Stimulated activated CD4-positive, alpha-beta T cell treated with anti-CD3 and anti-CD28 coated beads, Interleukin-2, amount 100 ng/mL, for 48 hours (primary cell): ENCODE measurements around the gene GALNT9.
"Not testable (repeated sequence)": the region's sequence is repeated elsewhere in the genome, so short reads cannot be mapped to it uniquely, and the experiment has no call there.

ENCODE experiments used
- DNase-seq, 2 donors: peaks; one replicate each; pipeline ENCODE4 v3.0.0-alpha.2; 2020

GALNT9 gene

DNA sequence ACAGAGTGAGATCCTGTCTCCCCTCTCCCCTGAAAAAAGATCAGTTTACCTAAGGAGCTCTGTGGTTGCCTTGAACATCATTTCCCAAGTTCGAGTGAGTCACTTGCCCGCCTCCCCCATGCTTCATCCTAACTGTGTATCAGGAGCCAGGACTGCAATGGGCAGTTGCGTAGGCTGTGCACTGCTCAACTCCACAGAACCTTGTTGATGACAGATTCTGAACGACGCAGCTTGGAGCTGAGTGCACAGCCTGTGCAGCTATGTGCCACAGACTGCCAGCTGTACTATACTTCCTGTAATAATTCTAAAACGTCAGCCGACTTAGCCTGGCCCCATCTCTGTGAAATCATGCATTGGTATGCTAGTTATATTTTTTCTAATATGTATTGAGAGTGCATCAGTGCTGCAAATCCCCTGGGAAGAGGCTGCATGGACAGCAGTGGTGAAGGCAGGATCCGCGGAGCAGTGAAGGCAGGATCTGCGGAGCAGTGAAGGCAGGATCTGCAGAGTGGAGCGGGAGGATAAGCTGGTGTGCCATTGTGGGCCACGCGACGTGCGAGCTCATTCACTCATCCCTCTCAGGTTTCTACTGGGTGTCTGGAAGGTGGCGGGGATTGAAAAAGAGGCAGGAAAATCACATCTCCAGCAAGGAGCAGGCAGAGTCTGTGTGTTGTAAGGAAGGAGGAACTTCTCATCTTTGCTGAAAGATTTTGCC lies 80.8 kb downstream of the GALNT9 start:
- no peak for DNase-seq

DNA sequence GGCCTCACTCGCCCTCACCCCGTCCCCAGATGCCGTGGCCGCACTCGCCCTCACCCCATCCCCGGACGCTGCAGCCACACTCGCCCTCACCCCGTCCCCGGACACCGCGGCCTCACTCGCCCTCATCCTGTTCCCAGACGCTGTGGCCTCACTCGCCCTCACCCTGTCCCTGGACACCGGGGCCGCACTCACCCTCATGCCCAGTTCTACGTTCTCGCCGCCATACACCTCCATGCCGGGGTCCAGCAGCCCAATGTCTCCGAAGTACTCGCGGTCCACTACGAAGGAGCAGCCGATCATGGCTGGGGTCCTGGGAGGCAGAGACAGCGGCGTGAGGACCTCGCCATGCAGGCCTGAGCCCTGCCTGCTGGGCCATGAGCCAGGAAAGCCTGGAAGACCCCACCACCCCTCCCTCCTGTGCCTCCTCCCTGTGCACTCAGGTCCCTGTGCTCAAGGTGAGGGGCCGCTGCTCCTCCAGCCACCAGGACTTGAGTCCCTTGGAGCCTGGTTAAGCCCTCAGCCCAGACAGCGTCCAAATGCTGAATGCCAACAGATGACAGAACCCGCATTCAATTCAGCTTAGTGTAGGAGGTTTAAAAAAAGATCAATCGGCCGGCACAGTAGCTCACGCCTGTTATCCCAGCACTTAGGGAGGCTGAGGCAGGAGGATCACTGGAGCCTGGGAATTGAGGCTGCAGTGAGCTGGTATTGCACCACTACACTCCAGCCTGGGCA lies 81.5 kb downstream of the GALNT9 start:
- DNase-seq = no peak

DNA sequence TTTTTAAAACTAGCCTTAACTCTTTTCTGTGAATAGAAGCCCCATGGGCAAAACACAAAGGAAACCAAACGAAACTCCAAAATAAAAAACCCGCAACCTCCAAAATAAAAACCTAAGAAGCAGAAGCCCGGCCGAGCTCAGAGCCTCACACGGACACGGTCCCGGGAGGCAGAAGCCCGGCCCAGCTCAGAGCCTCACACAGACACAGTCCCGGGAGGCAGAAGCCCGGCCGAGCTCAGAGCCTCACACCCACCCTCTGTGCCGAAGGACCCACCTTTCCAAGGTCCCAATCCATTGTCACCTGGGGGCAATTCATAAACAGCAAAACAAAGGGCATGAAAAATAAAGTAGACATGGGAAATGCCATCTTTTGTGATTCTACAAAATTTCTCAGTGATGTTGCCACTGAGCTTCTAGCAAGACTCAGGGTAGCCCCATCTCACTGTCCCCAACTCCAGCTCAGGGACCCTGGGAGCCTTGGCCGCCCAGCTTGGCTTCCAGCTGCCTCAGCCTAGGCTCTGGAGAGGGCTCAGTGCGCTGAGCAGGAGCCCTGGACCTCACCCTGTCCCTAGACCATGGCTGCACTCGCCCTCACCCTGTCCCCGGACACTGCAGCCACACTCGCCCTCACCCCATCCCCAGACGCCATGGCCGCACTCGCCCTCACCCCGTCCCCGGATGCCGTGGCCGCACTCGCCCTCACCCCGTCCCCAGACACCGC lies 82.2 kb downstream of the GALNT9 start:
- no peak for DNase-seq

DNA sequence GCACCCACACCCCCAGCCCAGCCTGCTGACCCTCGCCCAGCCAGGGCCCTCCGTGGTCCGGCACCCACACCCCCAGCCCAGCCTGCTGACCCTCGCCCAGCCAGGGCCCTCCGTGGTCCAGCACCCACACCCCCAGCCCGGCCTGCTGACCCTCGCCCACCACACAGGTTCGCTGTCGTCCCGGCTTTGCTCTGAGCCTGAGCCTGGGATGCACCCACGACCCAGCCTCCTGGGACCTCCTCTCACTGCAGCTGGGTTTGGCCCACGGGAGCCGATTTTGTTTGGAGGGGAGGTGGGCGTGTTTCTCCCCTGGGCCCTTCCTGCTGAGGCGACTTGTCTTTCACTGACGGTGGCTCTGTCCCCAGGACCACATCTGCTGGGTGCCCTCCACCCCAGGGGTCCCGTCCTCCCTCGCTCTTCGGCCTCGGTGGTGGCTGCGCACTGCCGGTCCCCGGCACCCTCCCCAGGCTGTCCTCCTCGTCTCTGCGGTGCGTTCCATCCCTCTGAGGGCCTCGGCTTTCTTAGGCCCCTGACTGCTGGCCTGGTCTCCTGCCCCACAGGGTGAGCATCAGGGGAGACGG lies 83.8 kb downstream of the GALNT9 start:
- no peak for DNase-seq

DNA sequence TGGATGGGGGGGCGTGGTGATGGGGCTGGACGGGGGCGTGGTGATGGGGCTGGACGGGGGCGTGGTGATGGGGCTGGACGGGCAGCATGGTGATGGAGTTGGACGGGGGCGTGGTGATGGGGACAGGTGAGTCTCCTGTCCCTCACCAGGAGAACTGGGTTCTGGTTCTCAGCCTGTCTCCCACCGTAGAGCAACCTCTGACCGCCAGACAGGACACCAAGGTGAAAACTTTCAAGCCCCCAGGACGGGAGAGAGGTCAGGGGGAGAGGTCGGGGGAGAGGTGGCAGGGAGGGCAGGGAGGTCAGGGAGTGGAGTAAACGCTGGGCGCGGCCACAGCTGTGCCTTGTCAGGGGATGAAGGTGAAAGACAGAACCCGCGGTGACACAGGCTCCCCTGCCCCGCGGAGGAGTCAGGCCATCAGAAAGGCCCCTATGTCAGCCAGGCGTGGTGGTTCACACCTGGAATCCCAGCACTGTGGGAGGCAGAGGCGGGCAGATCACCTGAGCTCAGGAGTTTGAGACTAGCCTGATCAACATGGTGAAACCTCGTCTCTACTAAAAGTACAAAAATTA lies 84.6 kb downstream of the GALNT9 start:
- DNase-seq = no peak

DNA sequence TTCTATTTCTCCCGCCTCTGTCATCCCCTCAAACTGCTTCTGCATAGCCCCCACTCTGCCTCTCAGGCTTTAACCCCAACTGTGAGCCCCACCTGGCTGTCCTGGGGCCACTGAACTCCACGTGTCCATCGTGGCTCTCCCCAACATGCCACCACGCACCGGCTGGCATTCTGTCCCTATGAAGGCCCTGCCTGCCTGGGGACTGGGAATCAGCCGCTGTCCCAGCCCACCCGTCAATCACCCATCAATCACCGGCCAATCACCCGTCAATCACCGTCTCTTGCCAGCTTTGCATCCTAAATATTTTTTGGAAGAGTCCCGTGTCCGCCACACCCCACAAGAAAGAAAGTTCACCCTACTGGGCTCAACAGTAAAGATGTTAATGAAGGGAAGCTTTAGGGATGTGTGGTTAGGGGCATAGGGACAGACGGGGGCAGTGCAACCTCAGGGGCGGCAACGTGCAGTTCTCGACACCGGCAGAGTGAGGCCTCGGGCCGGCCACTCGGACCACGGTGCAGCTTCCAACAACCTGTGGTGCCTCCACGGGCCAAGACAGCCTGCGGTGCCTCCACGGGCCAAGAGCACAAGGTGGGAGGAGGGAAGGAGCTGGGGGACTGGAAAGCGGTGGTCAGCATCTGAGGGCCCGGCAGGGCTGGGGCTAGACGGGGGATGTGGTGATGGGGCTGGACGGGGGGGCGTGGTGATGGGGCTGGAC lies 85.6 kb downstream of the GALNT9 start:
- DNase-seq = no peak

DNA sequence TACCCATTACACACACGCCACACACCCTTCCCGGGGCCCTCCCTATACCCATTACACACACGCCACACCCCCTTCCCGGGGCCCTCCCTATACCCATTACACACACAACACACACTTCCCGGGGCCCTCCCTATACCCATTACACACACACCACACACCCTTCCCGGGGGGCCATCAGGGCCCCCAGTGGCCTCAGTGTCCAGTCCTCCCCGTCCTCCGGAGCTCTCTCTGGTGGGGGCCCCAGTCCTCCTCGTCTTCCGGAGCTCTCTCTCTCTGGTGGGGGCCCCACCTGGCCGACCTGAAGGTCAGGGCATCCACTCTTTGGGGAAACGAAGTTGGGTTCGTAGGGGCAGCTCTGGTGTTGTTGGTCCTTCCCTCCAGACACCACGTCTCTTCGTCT lies 86.2 kb downstream of the GALNT9 start:
- DNase-seq = not testable (repeated sequence)

DNA sequence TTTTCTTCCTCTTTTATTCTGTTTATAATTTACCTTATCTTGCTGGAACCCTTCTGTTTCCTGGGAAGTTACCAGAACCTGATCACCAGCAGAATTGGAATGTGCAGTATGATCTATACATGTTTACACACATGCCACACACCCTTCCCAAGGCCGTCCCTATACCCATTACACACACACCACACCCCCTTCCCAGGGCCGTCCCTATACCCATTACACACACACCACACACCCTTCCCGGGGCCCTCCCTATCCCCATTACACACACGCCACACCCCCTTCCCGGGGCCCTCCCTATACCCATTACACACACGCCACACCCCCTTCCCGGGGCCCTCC lies 88.8 kb downstream of the GALNT9 start:
- DNase-seq = not testable (repeated sequence)

DNA sequence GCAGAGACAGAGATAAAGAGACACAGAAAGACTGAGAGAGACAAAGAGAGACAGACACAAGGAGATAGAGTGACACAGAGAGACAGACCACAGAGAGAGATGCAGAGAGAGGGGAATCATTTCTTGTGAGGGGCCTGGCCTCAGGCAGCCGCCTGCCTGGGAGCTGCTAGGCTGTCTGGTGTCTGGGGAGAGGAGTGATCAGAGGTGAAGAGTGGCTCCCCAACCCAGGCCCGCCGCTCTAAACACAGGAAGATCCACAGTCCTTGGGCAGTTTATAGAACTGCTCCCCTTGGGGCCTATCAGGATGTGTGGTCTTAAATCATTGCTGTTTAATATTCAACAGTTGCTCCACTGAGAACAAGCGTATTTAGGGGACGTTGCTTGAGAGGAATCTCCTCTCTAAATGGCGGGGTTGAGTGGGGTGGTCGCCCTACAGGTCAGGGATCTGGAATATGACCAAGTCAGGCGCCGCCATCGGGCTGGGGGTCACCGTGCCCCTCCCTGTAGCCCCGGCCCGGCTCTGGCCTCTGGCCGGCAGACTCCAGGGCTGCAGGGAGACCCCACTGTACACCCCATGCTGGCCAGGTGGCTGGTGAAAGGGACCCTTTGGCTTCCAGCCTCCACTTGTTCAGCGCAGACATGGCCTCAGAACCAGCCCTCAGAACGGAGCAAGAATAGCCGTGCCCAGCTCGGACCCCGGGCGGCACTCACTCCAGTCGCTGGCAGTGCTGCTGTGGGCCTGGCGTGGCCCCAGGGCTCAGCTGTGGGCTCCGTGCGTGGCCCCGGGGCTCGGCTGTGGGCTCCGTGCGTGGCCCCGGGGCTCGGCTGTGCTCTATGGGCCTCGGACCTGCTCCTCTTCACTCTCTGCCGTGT lies 89.4 kb downstream of the GALNT9 start:
- DNase-seq = no peak

DNA sequence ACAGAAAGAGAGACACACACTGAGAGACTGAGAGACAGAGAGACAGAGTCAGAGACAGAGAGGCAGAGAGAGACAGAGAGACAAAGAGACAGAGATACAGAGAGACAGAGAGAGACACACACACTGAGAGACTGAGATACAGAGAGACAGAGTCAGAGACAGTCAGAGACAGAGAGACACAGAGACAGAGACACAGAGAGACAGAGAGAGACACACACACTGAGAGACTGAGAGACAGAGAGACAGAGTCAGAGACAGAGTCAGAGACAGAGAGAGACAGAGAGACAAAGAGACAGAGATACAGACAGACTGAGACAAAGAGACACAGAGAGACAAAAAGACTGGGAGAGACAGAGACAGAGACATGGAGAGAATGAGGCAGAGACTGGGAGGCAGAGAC lies 90.0 kb downstream of the GALNT9 start:
- no peak for DNase-seq

DNA sequence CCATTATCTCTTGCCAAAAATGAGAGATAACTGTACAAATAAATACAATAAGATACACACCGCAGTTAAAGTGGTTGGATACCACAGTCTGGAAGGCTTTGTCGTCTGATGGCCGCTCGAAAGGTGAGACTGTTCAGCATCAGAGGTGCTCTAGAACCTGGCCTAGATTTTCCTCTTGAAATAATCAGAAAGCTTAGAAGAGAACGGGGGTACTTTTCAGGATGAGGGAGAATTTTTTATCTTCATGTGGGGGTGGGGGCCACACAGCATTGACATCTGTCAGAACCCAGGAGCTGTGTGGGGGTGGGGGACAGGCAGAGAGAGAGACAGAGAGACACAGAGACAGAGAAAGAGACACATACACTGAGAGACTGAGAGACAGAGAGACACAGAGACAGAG lies 90.5 kb downstream of the GALNT9 start:
- DNase-seq = no peak

DNA sequence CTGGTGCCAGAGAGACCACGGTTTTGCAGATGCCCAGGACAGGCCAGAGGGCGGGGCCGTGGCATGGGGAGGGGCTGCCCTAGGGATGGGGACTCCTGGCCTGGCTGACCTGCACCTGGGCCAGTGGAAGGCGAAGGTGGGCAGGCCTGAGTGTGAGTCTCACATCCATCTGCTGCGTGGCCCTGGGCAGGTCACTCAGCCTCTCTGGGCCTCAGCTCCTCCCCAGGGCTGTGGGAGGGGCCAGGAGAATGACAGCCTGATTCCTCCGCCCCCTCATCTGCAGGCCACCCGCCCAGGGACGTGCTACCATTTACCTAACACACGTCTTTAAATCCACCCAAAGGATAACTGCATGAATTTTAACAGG lies 90.9 kb downstream of the GALNT9 start:
- DNase-seq = no peak

DNA sequence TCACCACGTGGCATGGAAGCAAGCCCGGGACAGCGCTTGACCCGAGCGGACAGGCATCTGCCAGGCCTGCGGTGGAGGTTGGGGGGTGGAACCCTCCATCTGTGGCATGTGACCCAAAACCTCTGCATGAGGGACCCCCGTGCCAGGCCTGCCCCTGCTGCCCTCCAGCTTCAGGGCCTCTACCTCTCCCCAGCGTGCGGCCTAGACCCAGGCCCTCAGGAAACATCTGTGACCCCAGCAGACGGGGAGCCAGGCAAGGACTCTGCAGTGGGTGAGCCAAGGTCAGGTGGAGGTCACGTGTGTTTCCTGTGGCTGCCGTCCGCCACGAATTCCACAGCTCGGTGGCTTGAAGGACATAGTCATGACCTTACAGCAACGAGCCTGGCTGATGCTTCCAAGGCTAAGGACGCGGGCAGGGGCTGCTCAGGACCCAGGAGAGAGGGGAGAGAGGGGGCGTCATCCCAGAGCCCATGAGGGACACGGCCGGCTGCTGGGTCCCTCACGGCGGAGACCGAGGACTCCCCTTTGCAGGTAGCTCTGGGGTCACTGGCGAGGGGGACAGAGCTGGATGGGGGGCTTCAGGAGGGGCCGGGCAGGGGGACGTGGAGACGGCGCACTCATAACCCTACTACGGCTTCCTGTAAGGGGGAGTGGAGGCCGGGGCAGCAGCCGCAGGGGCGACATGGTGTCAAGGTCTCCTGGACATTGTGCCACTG lies 91.5 kb downstream of the GALNT9 start:
- DNase-seq = no peak

DNA sequence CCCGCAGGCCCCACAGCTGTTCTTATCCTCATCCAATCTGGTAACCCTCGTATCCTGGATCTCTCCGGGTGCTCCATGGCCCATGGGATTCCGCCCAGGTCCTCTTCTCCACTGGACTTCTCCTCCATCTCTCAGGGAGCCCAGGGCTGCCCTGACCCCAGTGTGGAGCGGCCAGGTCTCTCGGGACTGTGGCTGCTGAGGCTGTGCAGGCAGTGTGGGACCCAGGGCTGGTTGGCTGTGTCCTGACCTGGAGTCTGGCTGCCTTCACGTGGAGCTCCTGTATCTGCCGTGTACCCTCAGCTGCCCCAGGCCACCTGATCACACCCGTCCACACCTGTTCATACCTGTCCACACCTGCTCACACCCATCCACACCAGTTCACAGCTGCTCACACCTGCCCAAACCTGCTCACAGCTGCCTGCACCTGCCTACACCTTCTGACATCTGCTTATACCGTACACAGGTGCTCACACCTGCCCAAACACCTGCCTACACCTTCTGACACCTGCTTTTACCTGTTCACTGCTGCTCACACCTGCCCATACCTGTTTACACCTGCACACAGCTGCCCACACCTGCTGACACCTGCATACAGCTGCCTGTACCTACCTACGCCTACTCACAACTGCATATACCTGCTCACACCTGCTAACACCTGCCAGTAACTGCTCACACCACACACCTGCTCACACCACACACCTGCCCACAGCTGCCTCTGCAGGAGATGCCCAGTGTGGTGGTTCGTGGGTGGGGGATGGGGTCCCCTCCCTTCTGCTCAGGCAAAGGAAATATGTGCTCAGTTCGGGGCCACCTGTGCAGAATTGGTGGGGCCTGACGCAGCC lies 92.2 kb downstream of the GALNT9 start:
- no peak for DNase-seq

DNA sequence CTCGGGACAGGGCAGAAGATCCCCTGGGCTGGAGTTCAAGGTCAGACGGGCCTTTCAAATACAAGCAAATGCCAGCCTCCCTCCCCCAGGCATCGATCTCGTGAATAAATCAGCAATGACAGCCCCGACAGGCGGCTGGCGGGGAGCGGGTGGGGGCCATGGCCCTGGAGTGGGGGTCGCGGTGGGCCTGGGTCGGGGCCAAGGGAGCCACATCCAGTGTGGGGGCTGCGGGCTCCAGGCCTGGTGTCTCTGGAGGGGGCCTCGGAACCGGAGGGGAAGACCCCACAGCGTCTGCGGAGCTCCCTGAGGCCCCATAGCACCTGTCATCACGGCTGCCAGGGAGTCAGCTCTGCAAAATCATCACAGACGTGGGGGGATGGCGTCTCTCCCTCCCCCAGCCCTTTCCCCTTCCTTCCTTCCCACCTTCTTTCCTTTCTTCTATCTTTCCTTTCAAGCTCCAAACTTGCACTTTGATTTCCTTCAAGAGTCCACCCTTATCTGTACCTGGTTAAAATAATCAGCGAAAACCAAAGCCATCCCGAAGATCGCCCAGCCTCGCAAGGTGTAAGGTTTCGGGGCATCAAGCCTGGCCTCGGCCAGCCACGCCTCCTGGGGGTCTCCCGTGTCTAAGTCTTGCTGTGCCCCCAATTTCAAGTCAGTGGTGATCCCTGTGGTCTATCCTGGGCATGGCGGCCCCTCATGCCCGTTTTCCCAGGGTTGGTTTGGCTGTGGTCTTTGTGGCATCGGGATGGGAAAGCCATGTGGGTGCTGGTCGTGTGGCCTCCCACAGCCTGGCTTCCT lies 93.1 kb downstream of the GALNT9 start:
- DNase-seq = no peak

DNA sequence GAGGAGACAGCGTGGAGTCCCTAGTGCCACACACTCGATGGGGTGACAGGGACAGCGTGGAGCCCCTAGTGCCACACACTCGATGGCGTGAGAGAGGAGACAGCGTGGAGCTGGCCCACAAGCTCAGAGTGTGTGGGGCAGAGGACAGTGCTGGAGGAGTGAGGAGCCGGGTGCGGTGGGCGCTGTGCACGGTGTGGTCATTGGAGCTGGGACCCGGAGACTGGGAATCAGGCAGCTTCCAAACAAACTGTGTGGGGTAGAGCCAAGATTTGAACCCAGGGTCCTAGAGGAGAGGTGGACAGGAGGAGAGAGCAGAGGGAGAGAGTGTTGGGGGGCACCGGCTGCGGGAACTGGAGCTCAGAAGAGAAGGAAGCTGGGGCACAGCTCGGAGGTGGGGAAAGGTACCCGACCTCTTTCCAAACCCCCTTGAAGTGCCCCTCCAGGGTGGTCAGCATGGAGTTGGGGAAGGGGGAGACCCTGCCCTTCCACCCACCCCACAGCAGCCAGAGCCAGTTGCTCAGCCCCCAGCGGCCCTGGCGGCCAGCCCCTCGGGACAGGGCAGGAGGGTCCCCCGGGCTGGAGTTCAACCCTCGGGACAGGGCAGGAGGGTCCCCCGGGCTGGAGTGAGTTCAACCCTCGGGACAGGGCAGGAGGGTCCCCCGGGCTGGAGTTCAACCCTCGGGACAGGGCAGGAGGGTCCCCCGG lies 94.1 kb downstream of the GALNT9 start:
- DNase-seq = no peak

DNA sequence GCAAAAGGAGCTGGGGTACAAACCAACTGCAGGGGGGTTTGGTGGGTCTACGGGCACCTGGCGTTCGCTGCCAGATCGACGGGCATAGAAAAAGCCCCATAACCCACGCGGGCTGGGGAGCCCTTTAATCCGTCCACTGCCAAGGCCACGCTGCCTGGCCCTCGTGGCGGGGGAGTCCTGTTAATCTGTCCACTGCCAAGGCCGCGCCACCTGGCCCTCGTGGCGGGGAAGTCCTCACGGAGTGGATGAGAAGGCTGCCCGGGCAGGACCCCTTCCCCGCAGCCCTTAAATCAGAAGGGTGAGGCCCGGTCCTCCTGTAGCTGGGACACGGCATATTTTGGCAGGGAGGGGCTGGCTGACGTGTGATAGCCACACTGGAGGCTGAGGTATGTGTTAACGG lies 99.0 kb downstream of the GALNT9 start:
- DNase-seq = no peak

DNA sequence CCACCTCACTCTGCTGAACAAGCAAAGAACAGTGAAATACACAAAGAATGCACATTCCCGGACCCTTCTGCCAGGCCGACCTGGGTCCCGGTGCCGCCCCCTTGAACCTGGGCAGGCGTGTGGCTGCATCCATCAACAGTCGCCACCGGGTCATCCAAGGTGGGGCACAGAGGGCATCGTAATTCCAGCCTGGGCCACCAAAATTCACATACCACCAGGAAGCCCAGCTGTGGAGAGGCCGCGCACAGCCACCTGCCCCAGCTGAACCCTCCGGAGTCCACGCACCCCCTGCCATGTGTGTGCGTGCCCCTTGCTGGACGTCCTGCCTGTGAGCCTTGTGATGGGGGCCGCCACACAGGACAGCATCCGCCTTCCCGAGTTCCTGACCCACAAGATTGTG lies 99.5 kb downstream of the GALNT9 start:
- no peak for DNase-seq
